ENCODE measurements around the gene IFT22. TPM values are rescaled to one million over a fixed set of nuclear protein-coding genes. Genes with fewer than 3 reads are reported as not detected.
"Not testable (repeated sequence)": the region's sequence is repeated elsewhere in the genome, so short reads cannot be mapped to it uniquely, and the experiment has no call there.

The IFT22 gene
- total and polyA plus RNA-seq, 4 donors: 5.5 to 9.4 (median 7.6) TPM

DNA sequence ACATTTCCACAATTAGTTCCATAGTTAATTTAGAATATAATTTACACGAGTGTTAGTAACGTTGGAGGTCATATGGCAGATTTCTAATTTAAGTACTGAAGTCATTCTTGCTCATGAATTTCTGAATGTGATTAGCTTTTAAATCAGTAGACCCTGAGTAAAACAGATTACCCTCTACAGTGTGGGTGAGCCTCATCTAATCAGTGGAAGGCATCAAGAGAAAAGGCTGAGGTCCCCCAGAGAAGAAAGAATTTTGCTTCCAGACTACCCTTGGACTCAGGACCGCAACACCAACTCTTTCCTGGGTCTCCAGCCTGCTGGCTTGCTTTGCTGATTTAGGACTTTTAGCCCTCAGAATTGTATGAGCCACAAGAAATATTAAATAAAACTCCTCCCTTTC, 33.2 kb downstream of the IFT22 start:
- H3K27me3 ChIP-seq (ENCODE audit: control insufficient read depth in 4 of 4, insufficient read depth in 4 of 4, low read length in 3 of 4): no peaks in the 10 kb centered on the region
- H3K27ac ChIP-seq (ENCODE audit: low read depth in 1 of 2, low read length in 2 of 2): peak overlapping the region; percentile 68 to 96
- no peak for DNase-seq (ENCODE audit: low spot score)
- peak overlapping the region in 1 of 2 donors; percentile 88 for H3K9ac ChIP-seq (ENCODE audit: low read depth in 1 of 2, low read length in 2 of 2)
- peaks cover 0 to 1% (median 0%) of the 10 kb centered on the region in 4 donors for H3K36me3 ChIP-seq (ENCODE audit: control insufficient read depth in 4 of 4, insufficient read depth in 3 of 4, low read depth in 1 of 4, low read length in 3 of 4)
- H3K4me1 ChIP-seq (ENCODE audit: control insufficient read depth in 4 of 4, insufficient read depth in 4 of 4, low read length in 3 of 4): peaks cover 3 to 40% (median 23%) of the 10 kb centered on the region in 4 donors
- no peaks in the 10 kb centered on the region for H3K9me3 ChIP-seq (ENCODE audit: control insufficient read depth in 4 of 4, low read length in 3 of 4)
- H3K4me3 ChIP-seq (ENCODE audit: low read depth in 1 of 3, low read length in 3 of 3): peak overlapping the region; percentile 11 to 78 (median 23)
- no peak for TF ChIP-seq FOXA2 (IDR thresholded peaks at IDR 0.05)
- TF ChIP-seq TAF1 (conservative IDR thresholded peaks at IDR 0.05): no peak
- no peak for TF ChIP-seq GABPA (IDR thresholded peaks at IDR 0.05 in 1 of 2, conservative IDR thresholded peaks at IDR 0.05 in 1 of 2)
- TF ChIP-seq, protein P1, sequence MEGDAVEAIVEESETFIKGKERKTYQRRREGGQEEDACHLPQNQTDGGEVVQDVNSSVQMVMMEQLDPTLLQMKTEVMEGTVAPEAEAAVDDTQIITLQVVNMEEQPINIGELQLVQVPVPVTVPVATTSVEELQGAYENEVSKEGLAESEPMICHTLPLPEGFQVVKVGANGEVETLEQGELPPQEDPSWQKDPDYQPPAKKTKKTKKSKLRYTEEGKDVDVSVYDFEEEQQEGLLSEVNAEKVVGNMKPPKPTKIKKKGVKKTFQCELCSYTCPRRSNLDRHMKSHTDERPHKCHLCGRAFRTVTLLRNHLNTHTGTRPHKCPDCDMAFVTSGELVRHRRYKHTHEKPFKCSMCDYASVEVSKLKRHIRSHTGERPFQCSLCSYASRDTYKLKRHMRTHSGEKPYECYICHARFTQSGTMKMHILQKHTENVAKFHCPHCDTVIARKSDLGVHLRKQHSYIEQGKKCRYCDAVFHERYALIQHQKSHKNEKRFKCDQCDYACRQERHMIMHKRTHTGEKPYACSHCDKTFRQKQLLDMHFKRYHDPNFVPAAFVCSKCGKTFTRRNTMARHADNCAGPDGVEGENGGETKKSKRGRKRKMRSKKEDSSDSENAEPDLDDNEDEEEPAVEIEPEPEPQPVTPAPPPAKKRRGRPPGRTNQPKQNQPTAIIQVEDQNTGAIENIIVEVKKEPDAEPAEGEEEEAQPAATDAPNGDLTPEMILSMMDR (IDR thresholded peaks at IDR 0.05; ENCODE audit: low read depth, low read length, missing input control): no peak
- no peak for TF ChIP-seq NR2F2 (IDR thresholded peaks at IDR 0.05)
- no peak for TF ChIP-seq RAD21 (IDR thresholded peaks at IDR 0.05)
- no peak for TF ChIP-seq RXRA (IDR thresholded peaks at IDR 0.05)
- no peak for TF ChIP-seq EGR1 (IDR thresholded peaks at IDR 0.05; ENCODE audit: low read depth in 2 of 2)
- no peak for TF ChIP-seq HNF4A (conservative IDR thresholded peaks at IDR 0.05)
- WGBS: 78% methylated on average over 3 of the region's 3 CpGs

DNA sequence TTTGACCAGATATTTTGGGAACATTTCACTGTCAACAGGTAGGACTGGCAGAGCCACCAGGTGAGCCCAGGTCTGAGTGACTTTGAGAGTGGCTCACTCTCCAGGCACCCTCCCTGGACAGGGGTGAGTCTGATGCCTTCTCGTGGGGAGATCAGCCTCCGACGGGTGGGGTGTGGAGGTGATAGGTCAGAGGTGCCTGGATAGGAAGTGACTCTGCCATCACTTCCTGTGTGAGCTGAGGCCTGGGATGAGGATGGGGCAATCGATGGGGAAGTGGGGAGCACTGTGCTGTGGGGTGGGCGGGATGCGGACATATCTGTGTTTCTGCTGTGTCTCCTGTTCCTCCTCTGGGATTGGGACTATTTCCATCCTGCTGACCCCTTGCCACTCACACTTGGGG, 34.6 kb downstream of the IFT22 start:
- Histone ChIP-seq H3K36me3 (ENCODE audit: control insufficient read depth in 4 of 4, insufficient read depth in 3 of 4, low read depth in 1 of 4, low read length in 3 of 4) (peaks cover 0 to 1% (median 0%) of the 10 kb centered on the region in 4 donors), H3K4me3 (ENCODE audit: low read depth in 1 of 3, low read length in 3 of 3) (peak overlapping the region in 1 of 3 donors; percentile 11), H3K27ac (ENCODE audit: low read depth in 1 of 2, low read length in 2 of 2) (peak overlapping the region; percentile 69 to 96), H3K9ac (ENCODE audit: low read depth in 1 of 2, low read length in 2 of 2) (no peak overlapping the region), H3K27me3 (ENCODE audit: control insufficient read depth in 4 of 4, insufficient read depth in 4 of 4, low read length in 3 of 4) (no peaks in the 10 kb centered on the region), H3K4me1 (ENCODE audit: control insufficient read depth in 4 of 4, insufficient read depth in 4 of 4, low read length in 3 of 4) (peaks cover 3 to 46% (median 28%) of the 10 kb centered on the region in 4 donors), H3K9me3 (ENCODE audit: control insufficient read depth in 4 of 4, low read length in 3 of 4) (no peaks in the 10 kb centered on the region)
- no peak for DNase-seq (ENCODE audit: low spot score)
- WGBS: 41% methylated on average over 6 of the region's 6 CpGs
- TF ChIP-seq GABPA (IDR thresholded peaks at IDR 0.05 in 1 of 2, conservative IDR thresholded peaks at IDR 0.05 in 1 of 2) (peak in 1 of 2 donors; percentile 56), TAF1 (conservative IDR thresholded peaks at IDR 0.05) (no peak)

DNA sequence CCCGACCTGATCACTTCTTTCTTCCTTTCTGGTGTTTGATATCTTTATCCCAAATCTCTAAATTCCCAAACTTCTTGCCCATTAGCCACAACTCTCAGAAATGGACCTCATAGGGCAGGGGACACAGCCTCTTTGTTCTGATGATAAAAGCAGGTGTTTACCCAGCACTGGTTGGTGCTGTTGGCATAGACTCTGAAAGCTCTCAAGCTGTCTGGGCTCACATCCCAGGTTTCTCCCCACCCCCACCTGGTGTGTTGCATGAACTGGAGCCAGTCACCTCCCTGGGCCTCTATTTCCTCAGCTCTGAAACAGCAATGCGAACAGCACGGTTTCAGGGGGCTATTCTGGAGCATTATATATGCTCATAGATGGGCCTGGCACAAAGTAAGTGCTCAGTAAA, 35.7 kb downstream of the IFT22 start:
- peak overlapping the region; percentile 60 to 63 for H3K27ac ChIP-seq (ENCODE audit: low read depth in 1 of 2, low read length in 2 of 2)
- not testable (repeated sequence) for H3K9me3 ChIP-seq (ENCODE audit: control insufficient read depth in 4 of 4, low read length in 3 of 4); H3K9ac ChIP-seq (ENCODE audit: low read depth in 1 of 2, low read length in 2 of 2); H3K27me3 ChIP-seq (ENCODE audit: control insufficient read depth in 4 of 4, insufficient read depth in 4 of 4, low read length in 3 of 4); H3K4me3 ChIP-seq (ENCODE audit: low read depth in 1 of 3, low read length in 3 of 3); DNase-seq (ENCODE audit: low spot score); H3K36me3 ChIP-seq (ENCODE audit: control insufficient read depth in 4 of 4, insufficient read depth in 3 of 4, low read depth in 1 of 4, low read length in 3 of 4)
- peaks cover 3 to 46% (median 28%) of the 10 kb centered on the region in 4 donors for H3K4me1 ChIP-seq (ENCODE audit: control insufficient read depth in 4 of 4, insufficient read depth in 4 of 4, low read length in 3 of 4)
- 25% methylated on average over 3 of the region's 3 CpGs for WGBS
- TF ChIP-seq JUND (IDR thresholded peaks at IDR 0.05) (peak in 1 of 2 donors; percentile 64), HNF4A (conservative IDR thresholded peaks at IDR 0.05) (peak; percentile 52 to 66), SP1 (IDR thresholded peaks at IDR 0.05) (peak; percentile 34), FOXA2 (IDR thresholded peaks at IDR 0.05) (peak; percentile 75), FOXA1 (IDR thresholded peaks at IDR 0.05) (peak; percentile 53), GABPA (IDR thresholded peaks at IDR 0.05 in 1 of 2, conservative IDR thresholded peaks at IDR 0.05 in 1 of 2) (peak in 1 of 2 donors; percentile 27), RXRA (IDR thresholded peaks at IDR 0.05) (peak in 1 of 2 donors; percentile 75), RAD21 (IDR thresholded peaks at IDR 0.05) (peak in 1 of 2 donors; percentile 17)
- TF ChIP-seq, protein P2, sequence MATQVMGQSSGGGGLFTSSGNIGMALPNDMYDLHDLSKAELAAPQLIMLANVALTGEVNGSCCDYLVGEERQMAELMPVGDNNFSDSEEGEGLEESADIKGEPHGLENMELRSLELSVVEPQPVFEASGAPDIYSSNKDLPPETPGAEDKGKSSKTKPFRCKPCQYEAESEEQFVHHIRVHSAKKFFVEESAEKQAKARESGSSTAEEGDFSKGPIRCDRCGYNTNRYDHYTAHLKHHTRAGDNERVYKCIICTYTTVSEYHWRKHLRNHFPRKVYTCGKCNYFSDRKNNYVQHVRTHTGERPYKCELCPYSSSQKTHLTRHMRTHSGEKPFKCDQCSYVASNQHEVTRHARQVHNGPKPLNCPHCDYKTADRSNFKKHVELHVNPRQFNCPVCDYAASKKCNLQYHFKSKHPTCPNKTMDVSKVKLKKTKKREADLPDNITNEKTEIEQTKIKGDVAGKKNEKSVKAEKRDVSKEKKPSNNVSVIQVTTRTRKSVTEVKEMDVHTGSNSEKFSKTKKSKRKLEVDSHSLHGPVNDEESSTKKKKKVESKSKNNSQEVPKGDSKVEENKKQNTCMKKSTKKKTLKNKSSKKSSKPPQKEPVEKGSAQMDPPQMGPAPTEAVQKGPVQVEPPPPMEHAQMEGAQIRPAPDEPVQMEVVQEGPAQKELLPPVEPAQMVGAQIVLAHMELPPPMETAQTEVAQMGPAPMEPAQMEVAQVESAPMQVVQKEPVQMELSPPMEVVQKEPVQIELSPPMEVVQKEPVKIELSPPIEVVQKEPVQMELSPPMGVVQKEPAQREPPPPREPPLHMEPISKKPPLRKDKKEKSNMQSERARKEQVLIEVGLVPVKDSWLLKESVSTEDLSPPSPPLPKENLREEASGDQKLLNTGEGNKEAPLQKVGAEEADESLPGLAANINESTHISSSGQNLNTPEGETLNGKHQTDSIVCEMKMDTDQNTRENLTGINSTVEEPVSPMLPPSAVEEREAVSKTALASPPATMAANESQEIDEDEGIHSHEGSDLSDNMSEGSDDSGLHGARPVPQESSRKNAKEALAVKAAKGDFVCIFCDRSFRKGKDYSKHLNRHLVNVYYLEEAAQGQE (IDR thresholded peaks at IDR 0.05): peak; percentile 50
- TF ChIP-seq, protein P3, sequence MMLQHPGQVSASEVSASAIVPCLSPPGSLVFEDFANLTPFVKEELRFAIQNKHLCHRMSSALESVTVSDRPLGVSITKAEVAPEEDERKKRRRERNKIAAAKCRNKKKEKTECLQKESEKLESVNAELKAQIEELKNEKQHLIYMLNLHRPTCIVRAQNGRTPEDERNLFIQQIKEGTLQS (IDR thresholded peaks at IDR 0.05): peak; percentile 14
